Measurements from ENCODE around the gene SPIRE1. TPM values are rescaled to one million over a fixed set of nuclear protein-coding genes. Genes with fewer than 3 reads are reported as not detected.

SPIRE1 gene
- total and polyA plus RNA-seq, 2 experiments from 2014 or later = 10.7 to 28.6 TPM

DNA sequence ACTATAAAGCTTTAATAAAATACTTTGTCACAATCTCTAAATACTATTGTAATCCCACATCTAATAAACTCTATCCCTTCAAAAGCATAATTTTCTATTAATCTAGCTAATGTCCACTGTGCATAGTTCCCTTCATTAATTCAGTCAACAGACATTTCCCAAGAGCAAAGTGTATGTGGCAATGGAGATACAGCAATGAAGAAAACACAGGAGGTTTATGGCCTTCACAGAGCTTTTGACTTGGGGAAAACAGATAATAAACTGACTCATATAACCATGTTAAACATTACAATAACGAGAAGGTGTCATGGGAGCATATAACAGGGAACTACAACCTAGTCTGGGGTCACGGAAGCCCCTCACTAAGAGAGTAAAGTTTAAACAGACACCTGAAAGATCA is 86.3 kb downstream of the SPIRE1 start:
- no peaks in the 10 kb centered on the region for H3K9me2 ChIP-seq (ENCODE audit: insufficient read depth)
- H3K36me3 ChIP-seq (ENCODE audit: low read depth) = no peaks in the 10 kb centered on the region
- H3K9ac ChIP-seq = no peak overlapping the region
- no peak for TF ChIP-seq EZH2 (IDR thresholded peaks at IDR 0.05; ENCODE audit: insufficient read depth, poor library complexity, severe bottlenecking)
- H2AFZ ChIP-seq = no peak overlapping the region
- no peak overlapping the region for H3K4me3 ChIP-seq
- H3K27ac ChIP-seq = no peak overlapping the region
- H3K4me2 ChIP-seq (ENCODE audit: unreplicated experiment) = no peak overlapping the region
- H3F3A ChIP-seq (ENCODE audit: insufficient read depth) = no peaks in the 10 kb centered on the region
- 0 out of 2 replicates have a peak, but pooled peaks cover 3% of the 10 kb centered on the region for H3K4me1 ChIP-seq (ENCODE audit: insufficient read depth)
- H3K27me3 ChIP-seq (replicated peaks; ENCODE audit: insufficient read depth) = no peaks in the 10 kb centered on the region
- no peak for DNase-seq
- H4K20me1 ChIP-seq (ENCODE audit: insufficient read depth) = peaks cover 11% of the 10 kb centered on the region; the same call in 1 of the 2 replicates
- WGBS, 2 experiments (ENCODE audit: low coverage in 1 of 2, low lambda C conversion rate in 2 of 2, missing lambda C conversion rate in 2 of 2) = 96 to 99% methylated on average over 2 of the region's 2 CpGs
- in situ Hi-C loops (cut with MboI) = no loop called here
- H3K79me2 ChIP-seq (ENCODE audit: insufficient read depth) = peaks cover 100% of the 10 kb centered on the region
- no peaks in the 10 kb centered on the region for H3K9me3 ChIP-seq (ENCODE audit: low read depth)

DNA sequence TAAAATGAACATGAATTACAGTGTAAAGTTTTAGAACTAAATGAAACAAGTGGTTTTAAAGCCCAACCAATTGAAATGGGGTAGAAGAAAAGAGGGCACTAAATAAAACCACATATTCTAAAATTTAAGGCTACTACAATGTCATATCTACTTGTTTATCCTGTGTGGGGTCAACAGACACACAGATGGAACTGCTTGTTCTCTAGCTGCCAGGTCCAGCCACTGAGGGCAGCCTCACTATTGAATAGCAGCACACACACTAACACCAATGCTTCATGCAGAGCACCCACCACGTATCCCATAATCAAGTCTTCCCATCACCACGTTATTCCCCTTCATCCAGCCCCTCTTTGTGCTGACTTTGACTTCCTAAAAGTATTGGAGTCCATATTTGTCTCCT is 88.1 kb downstream of the SPIRE1 start:
- no peak overlapping the region for H3K9ac ChIP-seq
- H3K9me2 ChIP-seq (ENCODE audit: insufficient read depth) = no peaks in the 10 kb centered on the region
- peaks cover 11% of the 10 kb centered on the region; the same call in 1 of the 2 replicates for H4K20me1 ChIP-seq (ENCODE audit: insufficient read depth)
- H3K27me3 ChIP-seq (replicated peaks; ENCODE audit: insufficient read depth) = no peaks in the 10 kb centered on the region
- no peak overlapping the region for H3K4me3 ChIP-seq
- no peak overlapping the region for H3K27ac ChIP-seq
- peaks cover 100% of the 10 kb centered on the region for H3K79me2 ChIP-seq (ENCODE audit: insufficient read depth)
- H3K4me1 ChIP-seq (ENCODE audit: insufficient read depth) = 0 out of 2 replicates have a peak, but pooled peaks cover 3% of the 10 kb centered on the region
- TF ChIP-seq EZH2phosphoT487 (IDR thresholded peaks at IDR 0.05; ENCODE audit: insufficient read depth, low read depth) = no peak
- TF ChIP-seq EZH2 (IDR thresholded peaks at IDR 0.05; ENCODE audit: insufficient read depth, poor library complexity, severe bottlenecking) = no peak
- in situ Hi-C loops (cut with MboI) = no loop called here
- H2AFZ ChIP-seq = no peak overlapping the region
- H3K4me2 ChIP-seq (ENCODE audit: unreplicated experiment) = no peak overlapping the region
- H3F3A ChIP-seq (ENCODE audit: insufficient read depth) = no peaks in the 10 kb centered on the region
- 94 to 96% methylated on average over 2 of the region's 2 CpGs for WGBS, 2 experiments (ENCODE audit: low coverage in 1 of 2, low lambda C conversion rate in 2 of 2, missing lambda C conversion rate in 2 of 2)
- no peak for DNase-seq
- no peaks in the 10 kb centered on the region for H3K9me3 ChIP-seq (ENCODE audit: low read depth)
- H3K36me3 ChIP-seq (ENCODE audit: low read depth) = no peaks in the 10 kb centered on the region

- H3K4me2 ChIP-seq (ENCODE audit: unreplicated experiment) = no peak overlapping the region
- H3K79me2 ChIP-seq (ENCODE audit: insufficient read depth) = peaks cover 100% of the 10 kb centered on the region
- in situ Hi-C loops (cut with MboI) = no loop called here
- no peak overlapping the region for H3K27ac ChIP-seq
- no peaks in the 10 kb centered on the region for H3F3A ChIP-seq (ENCODE audit: insufficient read depth)
- H2AFZ ChIP-seq = no peak overlapping the region
- H3K9me2 ChIP-seq (ENCODE audit: insufficient read depth) = no peaks in the 10 kb centered on the region
- H3K4me3 ChIP-seq = no peak overlapping the region
- no peaks in the 10 kb centered on the region for H3K27me3 ChIP-seq (replicated peaks; ENCODE audit: insufficient read depth)
- no peaks in the 10 kb centered on the region for H3K36me3 ChIP-seq (ENCODE audit: low read depth)
- no peaks in the 10 kb centered on the region for H3K9me3 ChIP-seq (ENCODE audit: low read depth)
- DNase-seq = no peak
- 98% methylated on average over 4 of the region's 4 CpGs for WGBS, 2 experiments (ENCODE audit: low coverage in 1 of 2, low lambda C conversion rate in 2 of 2, missing lambda C conversion rate in 2 of 2)
- H4K20me1 ChIP-seq (ENCODE audit: insufficient read depth) = peaks cover 11% of the 10 kb centered on the region; the same call in 1 of the 2 replicates
- TF ChIP-seq EZH2phosphoT487 (IDR thresholded peaks at IDR 0.05; ENCODE audit: insufficient read depth, low read depth) = no peak
- no peak for TF ChIP-seq EZH2 (IDR thresholded peaks at IDR 0.05; ENCODE audit: insufficient read depth, poor library complexity, severe bottlenecking)
- peaks cover 7% of the 10 kb centered on the region; the same call in 1 of the 2 replicates for H3K4me1 ChIP-seq (ENCODE audit: insufficient read depth)
- no peak overlapping the region for H3K9ac ChIP-seq
Measured at GRCh38 chr18:12567849-12568248, 90.1 kb downstream of the SPIRE1 start.

GRCh38 chr18:12564861-12565260 is 93.0 kb downstream of the SPIRE1 start:
- H3K36me3 ChIP-seq (ENCODE audit: low read depth) = no peaks in the 10 kb centered on the region

More at GRCh38 chr18:12564861-12565260, 93.0 kb downstream of the SPIRE1 start:
- TF ChIP-seq EZH2phosphoT487 (IDR thresholded peaks at IDR 0.05; ENCODE audit: insufficient read depth, low read depth) (no peak), EZH2 (IDR thresholded peaks at IDR 0.05; ENCODE audit: insufficient read depth, poor library complexity, severe bottlenecking) (no peak)
- no peak overlapping the region for H3K4me2 ChIP-seq (ENCODE audit: unreplicated experiment)
- no peak overlapping the region for H2AFZ ChIP-seq
- H3K79me2 ChIP-seq (ENCODE audit: insufficient read depth) = peaks cover 100% of the 10 kb centered on the region
- in situ Hi-C loops (cut with MboI) = no loop called here
- no peaks in the 10 kb centered on the region for H3K27me3 ChIP-seq (replicated peaks; ENCODE audit: insufficient read depth)
- H3K4me1 ChIP-seq (ENCODE audit: insufficient read depth) = peaks cover 7% of the 10 kb centered on the region; the same call in 1 of the 2 replicates
- DNase-seq = no peak
- H3K9me2 ChIP-seq (ENCODE audit: insufficient read depth) = no peaks in the 10 kb centered on the region
- no peak overlapping the region for H3K4me3 ChIP-seq
- H3K9me3 ChIP-seq (ENCODE audit: low read depth) = no peaks in the 10 kb centered on the region
- no peak overlapping the region for H3K27ac ChIP-seq
- H3K9ac ChIP-seq = no peak overlapping the region
- H4K20me1 ChIP-seq (ENCODE audit: insufficient read depth) = peaks cover 4% of the 10 kb centered on the region; the same call in 1 of the 2 replicates
- WGBS, 2 experiments (ENCODE audit: low coverage in 1 of 2, low lambda C conversion rate in 2 of 2, missing lambda C conversion rate in 2 of 2) = 100% methylated on average over 1 of the region's 1 CpG
- no peaks in the 10 kb centered on the region for H3F3A ChIP-seq (ENCODE audit: insufficient read depth)

All from GM23248 (cell line).